Transverse colon (tissue), 4 donors: ENCODE results near the gene ZBTB34.

Experiments used
- CTCF ChIP-seq, 5 experiments: fragments of 200-600 bp in 3 of 5; fragments of 450-650 bp in 2 of 5; sonication (generic) in 3 of 5; IDR thresholded peaks; 1 replicate in 2 of 5; 2 replicates in 3 of 5; pipeline ENCODE4 v1.5.1; 2016 to 2017; ENCODE audit warnings: antibody characterized with exemption in 5 of 5, inconsistent platforms in 3 of 5, mild to moderate bottlenecking in 2 of 5, moderate library complexity in 1 of 5
- EP300 ChIP-seq: sonication (generic); formaldehyde crosslinking; IDR thresholded peaks from one replicate; pipeline ENCODE4 v1.6.1; 2017; ENCODE audit warnings: antibody characterized with exemption, low read depth
- POLR2AphosphoS5 ChIP-seq, 3 donors: sonication (generic); formaldehyde crosslinking; IDR thresholded peaks; one replicate each; pipeline ENCODE4 v1.6.1; 2016; ENCODE audit warnings: antibody characterized with exemption in 3 of 3

GRCh38 chr9:126902210-126902609, 41.8 kb downstream of the ZBTB34 start:
- TF ChIP-seq CTCF (IDR thresholded peaks at IDR 0.05) = no peak
- no peak for TF ChIP-seq EP300
- no peak for TF ChIP-seq POLR2AphosphoS5 (IDR thresholded peaks at IDR 0.05)
